Measurements from ENCODE around the gene COPB1. TPM values are rescaled to one million over a fixed set of nuclear protein-coding genes. Genes with fewer than 3 reads are reported as not detected.
"Not testable (repeated sequence)": the region's sequence is repeated elsewhere in the genome, so short reads cannot be mapped to it uniquely, and the experiment has no call there.

COPB1 gene
- total RNA-seq, 2 experiments from 2014 or later = 77.8 to 79.1 TPM

- ChIA-PET POLR2A (interaction anchor here (0.8 kb wide), 1 partner anchor 41 kb away, joined by 4 read pairs; no protein-coding TSS in a partner anchor), CTCF (interaction anchor here (0.7 to 2.8 kb wide), 10 partner anchors 9 to 538 kb away, joined by 3 to 22 read pairs (median 4); partner anchors contain the start of genes PDE3B and PSMA1)
- peaks cover 36% of the 10 kb centered on the region for H3K4me1 Mint-ChIP-seq (ENCODE audit: low read depth)
- peak; percentile 69 for ATAC-seq
- no peaks in the 10 kb centered on the region for H3K9me3 Mint-ChIP-seq (ENCODE audit: insufficient read depth)
- H3K4me3 Mint-ChIP-seq = peak overlapping the region; percentile 53
- DNase-seq = peak; percentile 66
- H3K36me3 Mint-ChIP-seq (ENCODE audit: low read depth) = peaks cover 16% of the 10 kb centered on the region
- no peaks in the 10 kb centered on the region for H3K27me3 Mint-ChIP-seq (ENCODE audit: low read depth)
- H3K27ac Mint-ChIP-seq = peak overlapping the region; percentile 58
Measured at GRCh38 chr11:14537134-14537599, 37.6 kb upstream of the COPB1 start.

- H3K27me3 Mint-ChIP-seq (ENCODE audit: low read depth); ATAC-seq; DNase-seq; H3K4me3 Mint-ChIP-seq; H3K27ac Mint-ChIP-seq; H3K9me3 Mint-ChIP-seq (ENCODE audit: insufficient read depth); POLR2A ChIA-PET: not testable (repeated sequence)
- CTCF ChIA-PET = interaction anchor here (0.9 to 1.1 kb wide), 2 partner anchors 109 to 373 kb away, joined by 3 read pairs; no protein-coding TSS in a partner anchor
- Mint-ChIP-seq H3K36me3 (ENCODE audit: low read depth) (peaks cover 24% of the 10 kb centered on the region), H3K4me1 (ENCODE audit: low read depth) (peaks cover 25% of the 10 kb centered on the region)
Measured at GRCh38 chr11:14535166-14535565, 35.6 kb upstream of the COPB1 start.

GRCh38 chr11:14529951-14530350 is 30.3 kb upstream of the COPB1 start:
- CTCF ChIA-PET = interaction anchor here (0.6 to 1.0 kb wide), 2 partner anchors 9 to 374 kb away, joined by 3 to 5 read pairs; no protein-coding TSS in a partner anchor
- H3K4me3 Mint-ChIP-seq = no peak overlapping the region
- H3K27me3 Mint-ChIP-seq (ENCODE audit: low read depth) = no peaks in the 10 kb centered on the region
- DNase-seq (no peak), ATAC-seq (no peak)
- H3K9me3 Mint-ChIP-seq (ENCODE audit: insufficient read depth) = no peaks in the 10 kb centered on the region
- no peak overlapping the region for H3K27ac Mint-ChIP-seq
- peaks cover 20% of the 10 kb centered on the region for H3K36me3 Mint-ChIP-seq (ENCODE audit: low read depth)
- H3K4me1 Mint-ChIP-seq (ENCODE audit: low read depth) = no peaks in the 10 kb centered on the region
- POLR2A ChIA-PET = interaction anchor here (0.5 kb wide), 1 partner anchor 56 kb away, joined by 4 read pairs; no protein-coding TSS in a partner anchor

- Mint-ChIP-seq H3K36me3 (ENCODE audit: low read depth) (peaks cover 20% of the 10 kb centered on the region), H3K9me3 (ENCODE audit: insufficient read depth) (no peaks in the 10 kb centered on the region), H3K27me3 (ENCODE audit: low read depth) (no peaks in the 10 kb centered on the region), H3K4me3 (no peak overlapping the region), H3K4me1 (ENCODE audit: low read depth) (no peaks in the 10 kb centered on the region), H3K27ac (no peak overlapping the region)
- ChIA-PET CTCF (interaction anchor here (1.0 kb wide), 1 partner anchor 9 kb away, joined by 5 read pairs; no protein-coding TSS in a partner anchor), POLR2A (interaction anchor here (0.5 kb wide), 1 partner anchor 55 kb away, joined by 4 read pairs; no protein-coding TSS in a partner anchor)
- ATAC-seq (no peak), DNase-seq (no peak)
Measured at GRCh38 chr11:14529321-14529720, 29.7 kb upstream of the COPB1 start.

- Mint-ChIP-seq H3K9me3 (ENCODE audit: insufficient read depth) (no peaks in the 10 kb centered on the region), H3K27ac (no peak overlapping the region), H3K4me1 (ENCODE audit: low read depth) (peaks cover 21% of the 10 kb centered on the region), H3K36me3 (ENCODE audit: low read depth) (peaks cover 23% of the 10 kb centered on the region), H3K27me3 (ENCODE audit: low read depth) (no peaks in the 10 kb centered on the region), H3K4me3 (no peak overlapping the region)
- ATAC-seq (no peak), DNase-seq (no peak)
- POLR2A ChIA-PET = interaction anchor here (0.6 kb wide), 2 partner anchors 113 to 121 kb away, joined by 3 read pairs; no protein-coding TSS in a partner anchor
- CTCF ChIA-PET = interaction anchor here (1.0 kb wide), 1 partner anchor 385 kb away, joined by 3 read pairs; no protein-coding TSS in a partner anchor
Measured at GRCh38 chr11:14522801-14523200, 23.2 kb upstream of the COPB1 start.

GRCh38 chr11:14522245-14522644 is 22.6 kb upstream of the COPB1 start:
- Mint-ChIP-seq H3K36me3 (ENCODE audit: low read depth) (peaks cover 29% of the 10 kb centered on the region), H3K27ac (no peak overlapping the region), H3K4me1 (ENCODE audit: low read depth) (peaks cover 26% of the 10 kb centered on the region), H3K4me3 (no peak overlapping the region), H3K9me3 (ENCODE audit: insufficient read depth) (no peaks in the 10 kb centered on the region), H3K27me3 (ENCODE audit: low read depth) (no peaks in the 10 kb centered on the region)
- ATAC-seq = no peak
- ChIA-PET POLR2A (interaction anchor here (0.6 kb wide), 1 partner anchor 80 kb away, joined by 3 read pairs; no protein-coding TSS in a partner anchor), CTCF (interaction anchor here (1.0 kb wide), 1 partner anchor 386 kb away, joined by 3 read pairs; no protein-coding TSS in a partner anchor)
- DNase-seq = no peak

GRCh38 chr11:14520747-14521151 is 21.1 kb upstream of the COPB1 start:
- Mint-ChIP-seq H3K4me3 (peak overlapping the region; percentile 93), H3K36me3 (ENCODE audit: low read depth) (peaks cover 33% of the 10 kb centered on the region), H3K9me3 (ENCODE audit: insufficient read depth) (no peaks in the 10 kb centered on the region), H3K27ac (peak overlapping the region; percentile 94), H3K27me3 (ENCODE audit: low read depth) (no peaks in the 10 kb centered on the region), H3K4me1 (ENCODE audit: low read depth) (peaks cover 29% of the 10 kb centered on the region)
- CTCF ChIA-PET = interaction anchor here (0.9 to 3.0 kb wide), 12 partner anchors 11 to 485 kb away, joined by 3 to 26 read pairs (median 4); partner anchors contain the start of genes COPB1, CYP2R1 and PDE3B
- POLR2A ChIA-PET = interaction anchor here (0.6 to 2.9 kb wide), 19 partner anchors 10 to 386 kb away, joined by 3 to 35 read pairs (median 3); partner anchors contain the start of genes COPB1 and CYP2R1
- DNase-seq = no peak
- ATAC-seq = no peak

- Mint-ChIP-seq H3K27me3 (ENCODE audit: low read depth) (no peaks in the 10 kb centered on the region), H3K9me3 (ENCODE audit: insufficient read depth) (no peaks in the 10 kb centered on the region), H3K4me1 (ENCODE audit: low read depth) (peaks cover 29% of the 10 kb centered on the region), H3K4me3 (peak within 1 kb of the TSS; percentile 93), H3K36me3 (ENCODE audit: low read depth) (peaks cover 33% of the 10 kb centered on the region), H3K27ac (peak within 1 kb of the TSS; percentile 94)
- CTCF ChIA-PET = interaction anchor here (0.9 to 3.0 kb wide), 14 partner anchors 11 to 486 kb away, joined by 3 to 26 read pairs (median 4); partner anchors contain the start of genes COPB1, CYP2R1 and PDE3B
- POLR2A ChIA-PET = interaction anchor here (0.6 to 2.9 kb wide), 23 partner anchors 10 to 386 kb away, joined by 3 to 35 read pairs (median 3); partner anchors contain the start of genes COPB1 and CYP2R1
- DNase-seq (peak; percentile 96), ATAC-seq (peak; percentile 94)
Measured at GRCh38 chr11:14519917-14520746, 20.5 kb upstream of the COPB1 start, which contains the start of gene PSMA1. TSS of gene PSMA1 (minus strand) at chr11:14520386. CDS start at chr11:14520299, 87 bp downstream.

GRCh38 chr11:14519597-14519916 is 19.9 kb upstream of the COPB1 start:
- POLR2A ChIA-PET = interaction anchor here (0.6 to 2.9 kb wide), 13 partner anchors 13 to 372 kb away, joined by 3 to 35 read pairs (median 4); partner anchors contain the start of genes COPB1 and CYP2R1
- no peaks in the 10 kb centered on the region for H3K27me3 Mint-ChIP-seq (ENCODE audit: low read depth)

GRCh38 chr11:14518820-14519219 is 19.2 kb upstream of the COPB1 start:
- ChIA-PET POLR2A (interaction anchor here (0.6 to 2.9 kb wide), 3 partner anchors 19 to 373 kb away, joined by 3 to 35 read pairs (median 20); partner anchors contain the start of genes COPB1 and CYP2R1), CTCF (interaction anchor here (1.4 to 3.0 kb wide), 7 partner anchors 18 to 388 kb away, joined by 3 to 26 read pairs (median 6); partner anchors contain the start of genes COPB1 and PDE3B)
- Mint-ChIP-seq H3K4me1 (ENCODE audit: low read depth) (peaks cover 29% of the 10 kb centered on the region), H3K27ac (peak overlapping the region; percentile 94), H3K27me3 (ENCODE audit: low read depth) (no peaks in the 10 kb centered on the region), H3K36me3 (ENCODE audit: low read depth) (peaks cover 40% of the 10 kb centered on the region), H3K9me3 (ENCODE audit: insufficient read depth) (no peaks in the 10 kb centered on the region), H3K4me3 (peak overlapping the region; percentile 93)
- DNase-seq = no peak
- no peak for ATAC-seq

More at GRCh38 chr11:14519597-14519916, 19.9 kb upstream of the COPB1 start:
- Mint-ChIP-seq H3K36me3 (ENCODE audit: low read depth) (peaks cover 36% of the 10 kb centered on the region), H3K4me3 (peak overlapping the region; percentile 93), H3K4me1 (ENCODE audit: low read depth) (peaks cover 29% of the 10 kb centered on the region), H3K27ac (peak overlapping the region; percentile 94), H3K9me3 (ENCODE audit: insufficient read depth) (no peaks in the 10 kb centered on the region)
- CTCF ChIA-PET = interaction anchor here (1.1 to 3.0 kb wide), 10 partner anchors 17 to 388 kb away, joined by 3 to 26 read pairs (median 6); partner anchors contain the start of genes COPB1, CYP2R1 and PDE3B
- DNase-seq (no peak), ATAC-seq (peak; percentile 5)

- H3K36me3 Mint-ChIP-seq (ENCODE audit: low read depth) = peaks cover 56% of the 10 kb centered on the region
- DNase-seq (no peak), ATAC-seq (no peak)
- H3K27me3 Mint-ChIP-seq (ENCODE audit: low read depth) = no peaks in the 10 kb centered on the region
- no peak overlapping the region for H3K4me3 Mint-ChIP-seq
- POLR2A ChIA-PET = no interaction called here
- H3K4me1 Mint-ChIP-seq (ENCODE audit: low read depth) = peaks cover 17% of the 10 kb centered on the region
- H3K27ac Mint-ChIP-seq = no peak overlapping the region
- CTCF ChIA-PET = no interaction called here
- no peaks in the 10 kb centered on the region for H3K9me3 Mint-ChIP-seq (ENCODE audit: insufficient read depth)
Measured at GRCh38 chr11:14513800-14514199, 14.2 kb upstream of the COPB1 start.

Data from activated CD8-positive, alpha-beta T cell treated with anti-CD3 and anti-CD28 coated beads, Interleukin-2, amount 10 ng/mL, durations not matched to agents 7 days and 5 days (primary cell).